ENCODE measurements around the gene KAZN. TPM values are rescaled to one million over a fixed set of nuclear protein-coding genes. Genes with fewer than 3 reads are reported as not detected.

KAZN gene
- polyA plus RNA-seq, 1 donor from 2014 or later: 20.6 TPM

DNA sequence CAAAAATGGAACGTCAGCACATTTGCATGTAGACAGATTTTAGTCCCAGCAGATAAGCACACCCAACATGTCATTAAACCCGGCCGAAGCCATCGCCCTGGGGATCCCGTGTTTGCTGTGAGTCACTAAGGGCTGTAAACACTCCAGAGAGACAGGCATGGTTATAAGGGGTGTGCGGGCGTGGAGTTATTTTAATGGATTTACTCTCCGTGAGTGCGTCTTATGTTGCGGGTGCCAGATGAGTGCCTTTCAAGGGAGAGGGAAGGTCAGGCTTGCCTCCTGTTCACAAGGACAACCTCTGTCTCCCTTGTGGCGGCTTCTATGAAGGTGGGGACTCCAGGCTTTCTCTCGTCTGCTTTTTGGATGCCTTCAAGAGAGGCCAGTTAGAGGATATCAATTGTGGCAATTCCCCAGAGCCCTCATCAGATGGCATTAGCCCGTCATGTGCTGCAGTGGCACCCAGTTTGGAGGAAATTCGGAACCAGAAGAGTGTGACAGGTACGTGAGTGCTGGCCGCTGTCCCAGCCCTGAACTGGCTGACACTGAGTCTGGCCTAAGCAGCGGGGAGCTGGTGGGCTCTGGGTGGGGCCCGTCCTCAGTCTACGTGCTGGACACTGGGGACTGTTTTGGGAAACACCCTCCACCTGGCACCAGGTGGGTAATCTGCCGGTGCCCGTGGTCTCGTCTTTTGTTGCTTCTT, 331.2 kb downstream of the KAZN start:
- H3F3A ChIP-seq (ENCODE audit: insufficient read depth, low read length, poor library complexity, severe bottlenecking): no peaks in the 10 kb centered on the region
- no peak overlapping the region for H3K27ac ChIP-seq (ENCODE audit: low read length)
- no peak overlapping the region for H2AFZ ChIP-seq (ENCODE audit: low read depth, low read length)
- no peak overlapping the region for H3K4me2 ChIP-seq (ENCODE audit: low read length)
- H4K20me1 ChIP-seq (ENCODE audit: insufficient read depth): peaks cover 6% of the 10 kb centered on the region
- no peaks in the 10 kb centered on the region for H3K79me2 ChIP-seq (replicated peaks; ENCODE audit: insufficient read depth, low read length)
- H3K9me3 ChIP-seq (ENCODE audit: low read length): no peaks in the 10 kb centered on the region
- no peaks in the 10 kb centered on the region for H3K9me2 ChIP-seq (ENCODE audit: insufficient read depth, low read length)
- no peaks in the 10 kb centered on the region for H3K36me3 ChIP-seq (ENCODE audit: insufficient read depth, low read length)
- TF ChIP-seq SMC3 (conservative IDR thresholded peaks at IDR 0.05; ENCODE audit: poor library complexity): no peak
- TF ChIP-seq MXI1 (conservative IDR thresholded peaks at IDR 0.05; ENCODE audit: poor library complexity, severe bottlenecking): no peak
- TF ChIP-seq, protein P1, sequence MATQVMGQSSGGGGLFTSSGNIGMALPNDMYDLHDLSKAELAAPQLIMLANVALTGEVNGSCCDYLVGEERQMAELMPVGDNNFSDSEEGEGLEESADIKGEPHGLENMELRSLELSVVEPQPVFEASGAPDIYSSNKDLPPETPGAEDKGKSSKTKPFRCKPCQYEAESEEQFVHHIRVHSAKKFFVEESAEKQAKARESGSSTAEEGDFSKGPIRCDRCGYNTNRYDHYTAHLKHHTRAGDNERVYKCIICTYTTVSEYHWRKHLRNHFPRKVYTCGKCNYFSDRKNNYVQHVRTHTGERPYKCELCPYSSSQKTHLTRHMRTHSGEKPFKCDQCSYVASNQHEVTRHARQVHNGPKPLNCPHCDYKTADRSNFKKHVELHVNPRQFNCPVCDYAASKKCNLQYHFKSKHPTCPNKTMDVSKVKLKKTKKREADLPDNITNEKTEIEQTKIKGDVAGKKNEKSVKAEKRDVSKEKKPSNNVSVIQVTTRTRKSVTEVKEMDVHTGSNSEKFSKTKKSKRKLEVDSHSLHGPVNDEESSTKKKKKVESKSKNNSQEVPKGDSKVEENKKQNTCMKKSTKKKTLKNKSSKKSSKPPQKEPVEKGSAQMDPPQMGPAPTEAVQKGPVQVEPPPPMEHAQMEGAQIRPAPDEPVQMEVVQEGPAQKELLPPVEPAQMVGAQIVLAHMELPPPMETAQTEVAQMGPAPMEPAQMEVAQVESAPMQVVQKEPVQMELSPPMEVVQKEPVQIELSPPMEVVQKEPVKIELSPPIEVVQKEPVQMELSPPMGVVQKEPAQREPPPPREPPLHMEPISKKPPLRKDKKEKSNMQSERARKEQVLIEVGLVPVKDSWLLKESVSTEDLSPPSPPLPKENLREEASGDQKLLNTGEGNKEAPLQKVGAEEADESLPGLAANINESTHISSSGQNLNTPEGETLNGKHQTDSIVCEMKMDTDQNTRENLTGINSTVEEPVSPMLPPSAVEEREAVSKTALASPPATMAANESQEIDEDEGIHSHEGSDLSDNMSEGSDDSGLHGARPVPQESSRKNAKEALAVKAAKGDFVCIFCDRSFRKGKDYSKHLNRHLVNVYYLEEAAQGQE (IDR thresholded peaks at IDR 0.05; ENCODE audit: borderline replicate concordance): no peak
- TF ChIP-seq EP300 (conservative IDR thresholded peaks at IDR 0.05; ENCODE audit: poor library complexity, severe bottlenecking): no peak
- TF ChIP-seq POLR2AphosphoS5 (IDR thresholded peaks at IDR 0.05): no peak
- TF ChIP-seq, protein P2, sequence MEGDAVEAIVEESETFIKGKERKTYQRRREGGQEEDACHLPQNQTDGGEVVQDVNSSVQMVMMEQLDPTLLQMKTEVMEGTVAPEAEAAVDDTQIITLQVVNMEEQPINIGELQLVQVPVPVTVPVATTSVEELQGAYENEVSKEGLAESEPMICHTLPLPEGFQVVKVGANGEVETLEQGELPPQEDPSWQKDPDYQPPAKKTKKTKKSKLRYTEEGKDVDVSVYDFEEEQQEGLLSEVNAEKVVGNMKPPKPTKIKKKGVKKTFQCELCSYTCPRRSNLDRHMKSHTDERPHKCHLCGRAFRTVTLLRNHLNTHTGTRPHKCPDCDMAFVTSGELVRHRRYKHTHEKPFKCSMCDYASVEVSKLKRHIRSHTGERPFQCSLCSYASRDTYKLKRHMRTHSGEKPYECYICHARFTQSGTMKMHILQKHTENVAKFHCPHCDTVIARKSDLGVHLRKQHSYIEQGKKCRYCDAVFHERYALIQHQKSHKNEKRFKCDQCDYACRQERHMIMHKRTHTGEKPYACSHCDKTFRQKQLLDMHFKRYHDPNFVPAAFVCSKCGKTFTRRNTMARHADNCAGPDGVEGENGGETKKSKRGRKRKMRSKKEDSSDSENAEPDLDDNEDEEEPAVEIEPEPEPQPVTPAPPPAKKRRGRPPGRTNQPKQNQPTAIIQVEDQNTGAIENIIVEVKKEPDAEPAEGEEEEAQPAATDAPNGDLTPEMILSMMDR (IDR thresholded peaks at IDR 0.05; ENCODE audit: poor library complexity, severe bottlenecking): no peak
- TF ChIP-seq RAD21 (conservative IDR thresholded peaks at IDR 0.05): no peak
- TF ChIP-seq TAF1 (IDR thresholded peaks at IDR 0.05; ENCODE audit: low read depth): no peak
- no peak overlapping the region for H3K9ac ChIP-seq (ENCODE audit: low read length)
- no peak overlapping the region for H3K4me3 ChIP-seq (ENCODE audit: low read length)
- H3K27me3 ChIP-seq (ENCODE audit: insufficient read depth, low read depth, low read length): peaks cover 5% of the 10 kb centered on the region

DNA sequence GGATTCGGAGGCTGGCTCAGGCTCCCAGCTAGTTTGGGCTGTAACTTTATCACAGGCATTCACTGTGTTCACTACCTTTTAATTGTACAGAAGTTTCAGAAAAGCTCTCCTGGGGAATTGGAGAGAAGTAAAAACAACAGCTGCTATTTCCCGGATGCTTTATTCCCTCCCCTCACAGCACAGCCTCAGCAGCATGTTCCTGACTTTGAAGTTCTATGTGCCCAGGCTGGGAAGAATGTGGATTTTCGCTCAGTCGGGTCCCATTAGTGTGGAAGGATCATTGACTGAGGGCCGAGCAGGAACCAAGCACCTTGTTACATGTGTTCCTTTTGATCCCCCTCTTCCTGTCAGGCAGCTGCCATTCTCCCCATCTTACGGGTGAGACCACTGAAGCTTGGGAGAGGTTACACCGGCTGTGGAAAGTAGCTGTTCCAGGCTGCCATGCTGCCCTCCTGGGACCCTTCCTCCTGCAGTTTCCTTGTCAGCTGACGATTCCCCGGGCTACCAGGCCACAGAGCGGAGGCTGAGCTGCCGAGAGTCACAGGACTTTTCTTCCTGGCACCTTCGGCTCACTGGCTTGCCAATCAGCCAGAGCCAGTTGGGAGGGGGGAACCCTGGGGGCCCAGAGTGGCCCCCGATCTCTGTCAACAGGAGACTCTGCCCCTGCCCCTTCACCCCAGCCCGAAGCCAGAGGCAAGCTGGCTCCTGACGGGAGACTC, 331.9 kb downstream of the KAZN start:
- no peaks in the 10 kb centered on the region for H3K79me2 ChIP-seq (replicated peaks; ENCODE audit: insufficient read depth, low read length)
- no peaks in the 10 kb centered on the region for H3K9me2 ChIP-seq (ENCODE audit: insufficient read depth, low read length)
- H3K27me3 ChIP-seq (ENCODE audit: insufficient read depth, low read depth, low read length): peaks cover 5% of the 10 kb centered on the region
- no peak overlapping the region for H3K27ac ChIP-seq (ENCODE audit: low read length)
- no peaks in the 10 kb centered on the region for H3K36me3 ChIP-seq (ENCODE audit: insufficient read depth, low read length)
- TF ChIP-seq SMC3 (conservative IDR thresholded peaks at IDR 0.05; ENCODE audit: poor library complexity) (no peak), MXI1 (conservative IDR thresholded peaks at IDR 0.05; ENCODE audit: poor library complexity, severe bottlenecking) (no peak), EP300 (conservative IDR thresholded peaks at IDR 0.05; ENCODE audit: poor library complexity, severe bottlenecking) (no peak), TAF1 (IDR thresholded peaks at IDR 0.05; ENCODE audit: low read depth) (no peak), RAD21 (conservative IDR thresholded peaks at IDR 0.05) (no peak), EZH2 (IDR thresholded peaks at IDR 0.05; ENCODE audit: borderline replicate concordance, insufficient read depth, low read length, poor library complexity, severe bottlenecking) (no peak), POLR2AphosphoS5 (IDR thresholded peaks at IDR 0.05) (no peak)
- TF ChIP-seq, protein P1 (IDR thresholded peaks at IDR 0.05; ENCODE audit: borderline replicate concordance): no peak
- TF ChIP-seq, protein P2 (IDR thresholded peaks at IDR 0.05; ENCODE audit: poor library complexity, severe bottlenecking): no peak
- H3K9me3 ChIP-seq (ENCODE audit: low read length): no peaks in the 10 kb centered on the region
- H3K4me2 ChIP-seq (ENCODE audit: low read length): no peak overlapping the region
- no peak overlapping the region for H2AFZ ChIP-seq (ENCODE audit: low read depth, low read length)
- no peak overlapping the region for H3K4me3 ChIP-seq (ENCODE audit: low read length)
- H4K20me1 ChIP-seq (ENCODE audit: insufficient read depth): no peaks in the 10 kb centered on the region
- H3K9ac ChIP-seq (ENCODE audit: low read length): no peak overlapping the region
- H3F3A ChIP-seq (ENCODE audit: insufficient read depth, low read length, poor library complexity, severe bottlenecking): no peaks in the 10 kb centered on the region
